PFSK-1 (cell line): Measurements from ENCODE around the gene ATP11B.

Experiments used
- POLR2AphosphoS5 ChIP-seq: IDR thresholded peaks from 2 replicates; pipeline ENCODE4 v1.6.1; 2012; ENCODE audit warnings: low read depth, mild to moderate bottlenecking, control low read depth, low read length, moderate library complexity
- REST ChIP-seq, 2 experiments: IDR thresholded peaks; 2 replicates each; pipeline versions ENCODE4 v1.6.1 to v1.8.0; 2011 to 2012; ENCODE audit warnings: low read depth in 2 of 2, low read length in 2 of 2, control low read depth in 1 of 2, inconsistent platforms in 1 of 2, mild to moderate bottlenecking in 1 of 2, moderate library complexity in 1 of 2; ENCODE audit not compliant: insufficient read depth in 1 of 2
- SIN3A ChIP-seq: IDR thresholded peaks from 2 replicates; pipeline ENCODE4 v1.6.1; 2012; ENCODE audit warnings: mild to moderate bottlenecking, low read length, moderate library complexity, borderline replicate concordance; ENCODE audit not compliant: insufficient read depth

GRCh38 chr3:182964179-182964578 is 170.9 kb downstream of the ATP11B start:
- TF ChIP-seq SIN3A (no peak), POLR2AphosphoS5 (no peak), REST (IDR thresholded peaks at IDR 0.05; ENCODE audit: insufficient read depth in 1 of 2, low read depth in 2 of 2, low read length in 2 of 2) (no peak)
